ENCODE data around the gene TRIML2. TPM values are rescaled to one million over a fixed set of nuclear protein-coding genes. Genes with fewer than 3 reads are reported as not detected.

The TRIML2 gene
- total RNA-seq: not detected
- long read RNA-seq: 0 reads

- DNase-seq: no peak
- no peak for ATAC-seq
- intact Hi-C loops (cut with micrococcal nuclease): no loop called here
Measured at GRCh38 chr4:188109157-188109755, at the start of gene TRIML2. Gene TRIML2 (minus strand): TSS chr4:188109603. CDS start chr4:188105368, 4,235 bp downstream.

- intact Hi-C loops (cut with micrococcal nuclease): no loop called here
- DNase-seq: no peak
- no peak for ATAC-seq
Measured at GRCh38 chr4:188158336-188158735, 48.9 kb upstream of the TRIML2 start.

GRCh38 chr4:188154668-188155405, 45.4 kb upstream of the TRIML2 start:
- intact Hi-C loops (cut with micrococcal nuclease): no loop called here
- no peak for DNase-seq
- no peak for ATAC-seq

- DNase-seq (no peak), ATAC-seq (no peak)
- intact Hi-C loops (cut with micrococcal nuclease): no loop called here
Measured at GRCh38 chr4:188147776-188148175, 38.4 kb upstream of the TRIML2 start.

GRCh38 chr4:188147176-188147575, 37.8 kb upstream of the TRIML2 start:
- ATAC-seq (no peak), DNase-seq (no peak)
- intact Hi-C loops (cut with micrococcal nuclease): no loop called here

- ATAC-seq: no peak
- intact Hi-C loops (cut with micrococcal nuclease): no loop called here
- no peak for DNase-seq
Measured at GRCh38 chr4:188146618-188147017, 37.2 kb upstream of the TRIML2 start.

GRCh38 chr4:188145601-188146000, 36.2 kb upstream of the TRIML2 start:
- no peak for ATAC-seq
- intact Hi-C loops (cut with micrococcal nuclease): no loop called here
- no peak for DNase-seq

- DNase-seq: no peak
- no peak for ATAC-seq
- intact Hi-C loops (cut with micrococcal nuclease): no loop called here
Measured at GRCh38 chr4:188143731-188144130, 34.3 kb upstream of the TRIML2 start.

- intact Hi-C loops (cut with micrococcal nuclease): no loop called here
- ATAC-seq: no peak
- no peak for DNase-seq
Measured at GRCh38 chr4:188139671-188140070, 30.3 kb upstream of the TRIML2 start.

- intact Hi-C loops (cut with micrococcal nuclease): no loop called here
- no peak for ATAC-seq
- no peak for DNase-seq
Measured at GRCh38 chr4:188139141-188139540, 29.7 kb upstream of the TRIML2 start, which contains the start of gene TRIML1. Gene TRIML1 (plus strand): TSS chr4:188139441. CDS start chr4:188139559, 118 bp downstream.

- DNase-seq: no peak
- intact Hi-C loops (cut with micrococcal nuclease): no loop called here
- no peak for ATAC-seq
Measured at GRCh38 chr4:188138227-188138626, 28.8 kb upstream of the TRIML2 start.

- intact Hi-C loops (cut with micrococcal nuclease): no loop called here
- no peak for ATAC-seq
Measured at GRCh38 chr4:188132232-188132631, 22.8 kb upstream of the TRIML2 start.

GRCh38 chr4:188130355-188130754, 21.0 kb upstream of the TRIML2 start:
- intact Hi-C loops (cut with micrococcal nuclease): no loop called here
- DNase-seq (no peak), ATAC-seq (no peak)

More at GRCh38 chr4:188132232-188132631, 22.8 kb upstream of the TRIML2 start:
- no peak for DNase-seq

GRCh38 chr4:188127214-188127874, 17.9 kb upstream of the TRIML2 start:
- ATAC-seq: no peak
- intact Hi-C loops (cut with micrococcal nuclease): no loop called here
- DNase-seq: no peak

GRCh38 chr4:188121530-188121929, 12.1 kb upstream of the TRIML2 start:
- DNase-seq (no peak), ATAC-seq (no peak)
- intact Hi-C loops (cut with micrococcal nuclease): no loop called here

- DNase-seq (no peak), ATAC-seq (no peak)
- intact Hi-C loops (cut with micrococcal nuclease): no loop called here
Measured at GRCh38 chr4:188117631-188118324, 8.4 kb upstream of the TRIML2 start.

GRCh38 chr4:188113156-188113555, 3.8 kb upstream of the TRIML2 start:
- no peak for DNase-seq
- intact Hi-C loops (cut with micrococcal nuclease): no loop called here

GRCh38 chr4:188111955-188112354, 2.6 kb upstream of the TRIML2 start:
- intact Hi-C loops (cut with micrococcal nuclease): no loop called here
- DNase-seq: no peak
- no peak for ATAC-seq

More at GRCh38 chr4:188113156-188113555, 3.8 kb upstream of the TRIML2 start:
- no peak for ATAC-seq

- intact Hi-C loops (cut with micrococcal nuclease): no loop called here
- DNase-seq: no peak
- ATAC-seq: no peak
Measured at GRCh38 chr4:188110741-188111471, 1.5 kb upstream of the TRIML2 start.
